CMK (cell line): ENCODE data around the gene CAPN12.
"Not testable (repeated sequence)": the region's sequence is repeated elsewhere in the genome, so short reads cannot be mapped to it uniquely, and the experiment has no call there.

Source experiments
- DNase-seq: peaks from one replicate; pipeline ENCODE4 v3.0.0-alpha.2; 2010; ENCODE audit warnings: low read depth

CAPN12 gene, protein sequence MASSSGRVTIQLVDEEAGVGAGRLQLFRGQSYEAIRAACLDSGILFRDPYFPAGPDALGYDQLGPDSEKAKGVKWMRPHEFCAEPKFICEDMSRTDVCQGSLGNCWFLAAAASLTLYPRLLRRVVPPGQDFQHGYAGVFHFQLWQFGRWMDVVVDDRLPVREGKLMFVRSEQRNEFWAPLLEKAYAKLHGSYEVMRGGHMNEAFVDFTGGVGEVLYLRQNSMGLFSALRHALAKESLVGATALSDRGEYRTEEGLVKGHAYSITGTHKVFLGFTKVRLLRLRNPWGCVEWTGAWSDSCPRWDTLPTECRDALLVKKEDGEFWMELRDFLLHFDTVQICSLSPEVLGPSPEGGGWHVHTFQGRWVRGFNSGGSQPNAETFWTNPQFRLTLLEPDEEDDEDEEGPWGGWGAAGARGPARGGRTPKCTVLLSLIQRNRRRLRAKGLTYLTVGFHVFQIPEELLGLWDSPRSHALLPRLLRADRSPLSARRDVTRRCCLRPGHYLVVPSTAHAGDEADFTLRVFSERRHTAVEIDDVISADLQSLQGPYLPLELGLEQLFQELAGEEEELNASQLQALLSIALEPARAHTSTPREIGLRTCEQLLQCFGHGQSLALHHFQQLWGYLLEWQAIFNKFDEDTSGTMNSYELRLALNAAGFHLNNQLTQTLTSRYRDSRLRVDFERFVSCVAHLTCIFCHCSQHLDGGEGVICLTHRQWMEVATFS

DNA sequence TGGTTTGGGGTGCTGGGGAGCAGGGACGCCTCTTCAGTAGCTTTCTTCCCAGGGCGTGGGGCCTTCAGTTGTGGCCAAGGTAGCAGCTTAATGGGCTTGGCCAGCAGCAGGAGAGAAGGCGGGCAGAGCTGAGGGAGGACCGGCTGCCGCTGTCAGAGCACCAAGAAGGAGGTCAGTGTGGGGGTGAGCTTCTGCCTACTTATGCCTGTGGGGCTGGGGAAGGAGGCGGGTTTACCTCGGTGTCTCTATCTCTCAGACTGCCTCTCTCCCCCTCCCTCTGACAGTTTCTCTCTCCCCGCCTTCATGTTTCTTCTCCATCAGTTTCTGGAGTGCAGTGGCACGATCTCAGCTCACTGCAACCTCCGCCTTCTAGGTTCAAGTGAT, at the start of gene CAPN12:
CAPN12 (minus strand) TSS at position 177 of the 384 bp plus-strand sequence. CDS start 309 bp downstream, outside the sequence.
- DNase-seq = no peak

GRCh38 chr19:38793671-38794070, 49.4 kb upstream of the CAPN12 start:
- DNase-seq = no peak

DNA sequence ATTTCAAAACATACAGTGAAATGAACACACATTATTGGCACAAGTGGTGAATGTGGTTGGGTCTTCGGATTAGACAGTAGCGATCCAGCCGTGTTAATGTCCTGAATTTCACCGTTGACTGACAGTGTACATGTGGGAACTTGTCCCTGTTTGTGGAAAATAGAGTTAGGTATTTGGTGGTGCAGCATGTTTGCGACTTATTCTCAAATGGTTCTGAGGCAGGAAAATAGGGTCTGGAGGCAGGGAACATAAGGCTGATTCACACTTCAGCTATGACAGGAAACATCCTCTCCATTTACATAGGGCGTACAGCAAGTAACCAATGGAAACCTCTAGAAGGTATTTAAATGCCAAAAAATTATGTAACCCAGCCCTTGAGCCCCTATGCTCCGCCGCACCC, 48.9 kb upstream of the CAPN12 start:
- no peak for DNase-seq

DNA sequence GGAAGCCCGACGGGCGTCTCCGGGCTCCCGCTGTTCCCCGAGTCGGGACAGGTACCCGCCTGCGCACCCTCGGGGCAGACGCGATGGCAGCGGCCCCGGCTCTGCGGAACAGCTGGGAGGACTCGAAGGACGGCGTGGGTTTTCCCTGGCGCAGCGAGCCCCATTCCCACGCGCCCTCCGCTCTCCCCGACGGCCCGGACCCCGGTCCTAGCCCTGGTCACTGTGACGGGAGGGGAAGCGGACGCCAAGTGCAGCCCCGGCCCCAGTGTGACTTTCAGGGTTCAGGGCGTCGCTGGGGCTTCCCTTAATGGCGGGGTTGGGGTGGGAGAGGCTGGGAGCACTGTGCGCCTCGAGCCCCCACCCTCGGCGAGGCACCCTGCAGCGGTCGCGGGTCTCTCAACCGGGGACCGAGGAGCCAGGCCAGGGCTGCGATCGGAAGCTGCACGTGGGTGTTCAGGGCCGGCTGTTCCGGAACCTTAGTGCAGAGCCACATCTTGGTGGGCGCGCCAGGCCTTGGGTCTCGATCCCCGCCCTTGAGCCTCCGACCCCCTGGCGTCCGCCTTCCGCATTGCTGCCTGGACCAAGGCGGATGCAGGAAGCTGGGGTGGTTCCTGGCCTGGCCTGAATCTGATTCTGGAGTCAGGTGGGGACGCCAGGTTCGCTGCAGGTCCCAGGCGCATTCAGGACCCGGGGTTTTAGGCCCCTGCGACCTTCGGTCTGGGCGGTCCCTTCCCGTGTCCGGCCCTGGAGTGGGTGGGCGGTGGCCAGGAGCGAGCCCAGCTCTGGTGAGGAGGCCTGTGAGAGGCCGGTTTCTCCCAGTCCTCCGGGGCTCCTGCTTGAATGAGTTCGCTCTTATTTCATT, 48.2 kb upstream of the CAPN12 start:
- DNase-seq = no peak

DNA sequence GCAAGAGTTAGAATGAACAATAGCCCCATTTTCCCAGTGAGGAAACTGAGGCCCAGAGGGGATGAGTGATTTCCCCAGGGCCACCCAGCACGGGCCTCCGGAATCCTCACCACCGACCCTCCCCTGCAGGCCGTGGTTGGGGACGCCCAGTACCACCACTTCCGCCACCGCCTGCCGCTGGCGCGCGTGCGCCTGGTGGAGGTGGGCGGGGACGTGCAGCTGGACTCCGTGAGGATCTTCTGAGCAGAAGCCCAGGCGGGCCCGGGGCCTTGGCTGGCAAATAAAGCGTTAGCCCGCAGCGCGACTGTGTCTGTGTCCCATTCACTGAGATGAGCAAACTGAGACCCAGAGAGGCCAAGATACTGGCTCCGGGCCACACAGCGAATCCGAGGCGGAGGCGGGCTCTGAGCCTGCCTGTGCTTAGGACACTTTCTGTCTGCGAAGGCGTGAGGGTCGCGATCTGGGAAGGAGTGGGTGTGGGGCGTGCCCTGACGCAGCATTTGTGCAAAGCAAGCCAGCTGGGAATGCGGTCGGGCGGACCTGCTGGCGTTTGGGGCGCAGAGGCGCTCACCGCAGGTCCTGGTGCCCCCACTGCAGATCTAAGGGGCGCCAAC, 47.3 kb upstream of the CAPN12 start:
- DNase-seq = not testable (repeated sequence)

DNA sequence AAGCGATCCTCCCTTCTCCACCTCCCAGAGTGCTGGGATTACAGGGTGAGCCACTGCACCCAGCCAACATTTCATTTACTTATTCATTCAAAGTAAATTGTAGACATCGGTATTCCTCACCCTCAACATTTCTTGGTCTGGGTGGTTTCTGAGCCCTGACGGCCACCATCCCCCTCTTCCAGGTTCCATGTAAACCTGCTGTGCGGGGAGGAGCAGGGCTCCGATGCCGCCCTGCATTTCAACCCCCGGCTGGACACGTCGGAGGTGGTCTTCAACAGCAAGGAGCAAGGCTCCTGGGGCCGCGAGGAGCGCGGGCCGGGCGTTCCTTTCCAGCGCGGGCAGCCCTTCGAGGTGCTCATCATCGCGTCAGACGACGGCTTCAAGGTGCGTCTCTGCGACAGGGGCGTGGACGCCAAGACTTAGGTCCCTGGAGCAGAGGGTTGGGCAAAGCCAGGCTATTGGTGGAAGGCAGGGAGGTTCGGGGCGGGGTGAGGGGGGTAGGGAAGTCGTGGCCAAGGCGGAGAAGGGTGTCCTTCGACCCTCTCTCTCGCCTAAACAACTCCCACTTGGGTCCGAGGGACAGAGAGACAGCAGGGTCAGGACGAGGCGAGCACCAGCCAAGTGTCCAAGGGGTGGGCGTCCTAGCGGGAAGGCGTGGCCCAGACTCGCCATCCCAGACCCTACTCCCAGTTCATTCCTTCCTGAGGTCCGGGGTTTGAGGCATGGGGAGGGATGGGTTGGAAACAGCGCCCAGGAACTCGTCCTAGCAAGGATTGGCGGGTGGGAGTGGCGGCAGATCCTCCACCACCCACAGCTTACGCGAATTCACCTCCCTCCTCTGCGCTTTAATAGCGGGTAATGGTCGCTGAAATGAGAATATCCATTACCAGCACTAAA, 46.5 kb upstream of the CAPN12 start:
- not testable (repeated sequence) for DNase-seq

- no peak for DNase-seq
Observed at GRCh38 chr19:38788478-38789243, 44.4 kb upstream of the CAPN12 start, which contains the start of gene LGALS7B. LGALS7B (plus strand) TSS chr19:38789200; CDS start chr19:38789227, 27 bp downstream.

- DNase-seq = no peak
Observed at GRCh38 chr19:38786572-38787265, 42.4 kb upstream of the CAPN12 start.

- not testable (repeated sequence) for DNase-seq
Observed at GRCh38 chr19:38786061-38786460, 41.8 kb upstream of the CAPN12 start.

DNA sequence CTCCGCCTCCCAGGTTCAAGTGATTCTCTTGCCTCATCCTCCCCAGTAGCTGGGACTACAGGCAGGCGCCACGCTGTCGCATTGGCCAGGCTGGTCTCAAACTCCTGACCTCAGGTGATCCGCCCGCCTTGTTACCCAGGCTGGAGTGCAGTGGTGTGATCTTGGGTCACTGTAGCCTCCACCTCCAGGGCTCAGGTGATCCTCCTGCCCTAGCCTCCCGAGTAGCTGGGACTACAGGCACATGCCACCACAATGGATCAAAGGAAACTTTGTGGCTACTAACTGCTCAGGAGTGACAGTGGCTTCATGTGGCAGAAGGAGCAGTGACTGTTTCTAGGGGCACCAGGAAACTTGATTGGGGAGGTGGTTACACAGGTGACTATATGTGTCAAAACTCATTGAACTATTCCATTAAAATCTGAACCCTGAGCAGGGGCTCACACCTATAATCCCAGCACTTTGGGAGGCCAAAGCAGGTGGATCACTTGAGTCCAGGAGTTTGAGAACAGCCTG, 41.0 kb upstream of the CAPN12 start:
- DNase-seq = no peak

DNA sequence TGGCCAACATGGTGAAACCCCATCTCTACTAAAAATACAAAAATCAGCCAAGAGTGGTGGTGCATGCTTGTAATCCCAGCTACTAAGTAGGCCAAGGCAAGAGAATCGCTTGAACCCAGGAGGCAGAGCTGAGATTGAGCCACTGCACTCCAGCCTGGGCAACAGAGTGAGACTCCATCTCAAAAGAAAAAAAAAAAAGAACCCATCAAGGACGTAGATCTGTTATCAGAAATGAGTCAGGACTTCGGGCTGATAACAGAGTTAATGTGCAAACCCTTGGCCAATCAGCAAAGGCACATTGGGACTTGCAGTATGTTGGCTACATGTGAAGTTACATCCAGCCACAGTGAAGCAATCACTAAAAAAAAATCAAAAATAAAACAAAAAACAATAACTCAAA, 40.0 kb upstream of the CAPN12 start:
- DNase-seq = no peak

DNA sequence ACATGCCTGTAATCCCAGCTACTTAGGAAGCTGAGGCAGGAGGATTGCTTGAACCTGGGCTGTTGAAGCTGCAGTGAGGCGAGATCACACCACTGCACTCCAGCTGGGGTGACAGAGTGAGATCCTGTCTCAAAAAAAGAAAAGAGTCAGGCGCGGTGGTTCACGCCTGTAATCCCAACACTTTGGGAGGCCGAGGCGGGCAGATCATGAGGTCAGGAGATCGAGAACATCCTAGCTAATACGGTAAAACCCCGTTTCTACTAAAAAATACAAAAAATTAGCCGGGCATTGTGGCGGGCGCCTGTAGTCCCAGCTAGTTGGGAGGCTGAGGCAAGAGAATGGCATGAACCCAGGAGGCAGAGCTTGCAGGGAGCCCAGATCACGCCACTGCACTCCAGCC, 37.9 kb upstream of the CAPN12 start:
- DNase-seq = not testable (repeated sequence)

DNA sequence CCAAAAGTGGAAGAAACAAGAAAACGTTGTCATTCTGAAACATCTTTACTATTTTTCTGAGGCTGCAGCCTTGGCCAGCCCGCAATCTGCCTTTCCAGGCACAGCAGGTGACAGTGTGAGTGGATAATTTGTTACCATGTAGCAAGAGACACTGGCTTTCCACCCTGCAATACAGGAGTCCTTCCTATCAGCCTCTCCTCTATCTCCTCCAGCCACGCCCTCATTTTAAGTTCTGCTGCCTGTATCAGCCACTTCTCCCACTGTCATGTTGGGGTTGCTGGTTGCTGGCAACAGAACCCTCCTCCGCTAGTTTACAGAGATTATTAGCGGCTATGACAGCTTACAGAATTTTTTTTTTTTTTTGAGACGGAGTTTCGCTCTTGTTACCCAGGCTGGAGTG, 36.8 kb upstream of the CAPN12 start:
- DNase-seq = peak; percentile 22

DNA sequence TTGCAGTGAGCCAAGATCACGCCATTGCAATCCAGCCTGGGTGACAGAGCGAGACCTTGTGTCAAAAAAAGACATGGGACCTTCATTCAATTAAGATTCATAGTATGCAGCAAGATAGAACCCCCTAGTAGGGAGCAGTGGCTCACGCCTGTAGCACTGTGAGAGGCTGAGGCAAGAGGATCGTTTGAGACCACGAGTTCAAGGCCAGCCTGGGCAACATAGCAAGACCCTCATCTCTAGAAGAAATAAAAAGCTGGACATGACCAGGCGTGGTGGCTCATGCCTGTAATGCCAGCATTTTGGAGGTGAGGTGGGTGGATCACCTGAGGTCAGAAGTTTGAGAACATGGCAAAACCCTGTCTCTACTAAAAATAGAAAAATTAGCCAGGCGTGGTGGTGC, 36.2 kb upstream of the CAPN12 start:
- no peak for DNase-seq

GRCh38 chr19:38778733-38779132, 34.5 kb upstream of the CAPN12 start:
- no peak for DNase-seq

DNA sequence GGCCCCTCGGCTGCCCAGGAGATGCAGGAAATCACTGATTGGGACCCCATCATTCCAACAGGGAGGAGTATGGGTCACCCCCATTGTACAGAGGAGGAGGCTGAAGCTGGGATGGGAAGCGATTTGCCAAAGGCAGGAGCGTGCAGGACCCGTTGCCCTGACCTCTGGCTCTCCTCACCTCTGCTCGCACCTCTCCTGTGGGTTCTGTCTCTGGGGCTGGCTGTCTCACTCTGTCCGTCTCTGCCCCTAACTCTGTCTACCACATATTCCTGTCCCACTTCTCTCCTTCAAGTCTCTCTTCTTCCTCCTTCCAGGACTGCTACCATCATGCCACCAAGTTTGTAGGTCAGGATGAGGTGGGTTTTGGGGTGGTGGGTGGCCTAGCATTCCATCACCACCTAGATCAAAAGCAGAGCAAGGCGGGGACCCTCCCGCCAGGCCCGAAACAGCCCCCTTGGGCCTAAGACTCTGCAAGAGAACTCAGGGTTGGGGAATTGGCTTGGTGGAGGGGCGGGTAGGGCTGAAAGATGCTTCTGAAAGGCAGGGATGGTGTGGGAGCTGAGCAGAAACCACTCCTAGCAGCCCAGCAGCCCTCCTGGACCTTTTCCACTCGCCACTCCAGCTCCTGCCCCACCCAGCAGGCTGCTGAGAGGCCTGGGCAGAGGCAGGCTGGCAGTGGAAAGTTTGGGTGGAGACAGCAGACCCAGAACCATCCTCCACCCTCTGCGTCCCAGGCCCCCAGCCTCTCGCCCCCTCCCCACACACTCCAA, 30.1 kb upstream of the CAPN12 start:
- no peak for DNase-seq

- no peak for DNase-seq
Observed at GRCh38 chr19:38773469-38774177, 29.3 kb upstream of the CAPN12 start, which contains the start of gene LGALS7. LGALS7 (minus strand) TSS chr19:38773517; CDS start chr19:38773492, 25 bp downstream.

DNA sequence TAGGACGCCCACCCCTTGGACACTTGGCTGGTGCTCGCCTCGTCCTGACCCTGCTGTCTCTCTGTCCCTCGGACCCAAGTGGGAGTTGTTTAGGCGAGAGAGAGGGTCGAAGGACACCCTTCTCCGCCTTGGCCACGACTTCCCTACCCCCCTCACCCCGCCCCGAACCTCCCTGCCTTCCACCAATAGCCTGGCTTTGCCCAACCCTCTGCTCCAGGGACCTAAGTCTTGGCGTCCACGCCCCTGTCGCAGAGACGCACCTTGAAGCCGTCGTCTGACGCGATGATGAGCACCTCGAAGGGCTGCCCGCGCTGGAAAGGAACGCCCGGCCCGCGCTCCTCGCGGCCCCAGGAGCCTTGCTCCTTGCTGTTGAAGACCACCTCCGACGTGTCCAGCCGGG, 27.3 kb upstream of the CAPN12 start:
- not testable (repeated sequence) for DNase-seq
